IMR-90 (cell line): ENCODE results near the gene ST6GALNAC3. TPM values are rescaled to one million over a fixed set of nuclear protein-coding genes. Genes with fewer than 3 reads are reported as not detected.

Experiments used
- ATAC-seq: fragments of 200-7000 bp; cut with Tn5 transposase; 2 replicates; pipeline ENCODE4 v1.9.1; 2020; ENCODE audit warnings: low read depth, mild to moderate bottlenecking, moderate library complexity
- BruUV-seq: library from RNA; stranded (reverse); fragments of 400-500 nt; replicated peaks from 2 replicates; lab custom pipeline; 2021; lab: Mats Ljungman, UMichigan
- CTCF ChIA-PET: fragments of 300-600 bp; formaldehyde crosslinking; extraction: SDS; loops from one replicate; lab custom pipeline; 2021; ENCODE audit warnings: antibody characterized with exemption; lab: Yijun Ruan, JAX
- POLR2A ChIA-PET: fragments of 300-600 bp; sonication (Branson Sonifier 250); formaldehyde crosslinking; loops from one replicate; lab custom pipeline; 2022; ENCODE audit warnings: antibody characterized with exemption; ENCODE audit not compliant: unreplicated experiment; lab: Charles Lee
- DNase-seq: peaks from one replicate; pipeline ENCODE4 v3.0.0; 2013
- H2AFZ ChIP-seq: replicated peaks from 2 replicates; pipeline ENCODE3; 2013; ENCODE audit warnings: low read length, mild to moderate bottlenecking; ENCODE audit not compliant: poor library complexity
- H2AK5ac ChIP-seq: 2 replicates; pipeline ENCODE4 v1.6.1; 2013; ENCODE audit warnings: low read depth, low read length, inconsistent platforms
- H2AK9ac ChIP-seq: replicated peaks from 2 replicates; pipeline ENCODE3; 2013; ENCODE audit warnings: mild to moderate bottlenecking, low read depth, low read length, moderate library complexity; ENCODE audit not compliant: poor library complexity
- H2BK120ac ChIP-seq: 2 replicates; pipeline ENCODE4 v1.6.1; 2013; ENCODE audit warnings: low read depth, low read length, inconsistent platforms
- H2BK15ac ChIP-seq: 3 replicates; pipeline ENCODE4 v1.6.1; 2013; ENCODE audit warnings: low read depth, low read length, inconsistent platforms
- H2BK20ac ChIP-seq: 2 replicates; pipeline ENCODE4 v1.6.1; 2013; ENCODE audit warnings: low read depth, mild to moderate bottlenecking, inconsistent platforms, low read length, moderate library complexity
- H2BK5ac ChIP-seq: 2 replicates; pipeline ENCODE4 v1.6.1; 2013; ENCODE audit warnings: mild to moderate bottlenecking, low read depth, low read length, inconsistent platforms; ENCODE audit not compliant: poor library complexity, severe bottlenecking
- H3K14ac ChIP-seq: replicated peaks from 2 replicates; pipeline ENCODE4 v1.6.1; 2013; ENCODE audit warnings: low read depth, low read length, inconsistent platforms
- H3K18ac ChIP-seq: 2 replicates; pipeline ENCODE4 v1.6.1; 2013; ENCODE audit warnings: low read depth, low read length, control low read depth
- H3K23ac ChIP-seq: 2 replicates; pipeline ENCODE4 v1.6.1; 2013; ENCODE audit warnings: low read depth, low read length, inconsistent platforms
- H3K27ac ChIP-seq: 2 replicates; pipeline ENCODE4 v1.5.1; 2013; ENCODE audit warnings: mild to moderate bottlenecking, control low read depth, low read length; ENCODE audit not compliant: insufficient read depth
- H3K27me3 ChIP-seq: 2 replicates; pipeline ENCODE4 v1.6.1; 2013; ENCODE audit warnings: low read length; ENCODE audit not compliant: control insufficient read depth, insufficient read depth
- H3K36me3 ChIP-seq: 2 replicates; pipeline ENCODE4 v1.6.1; 2013; ENCODE audit warnings: low read length, mixed read lengths; ENCODE audit not compliant: control insufficient read depth, insufficient read depth
- H3K4ac ChIP-seq: 2 replicates; pipeline ENCODE4 v1.6.1; 2013; ENCODE audit warnings: low read depth, low read length, inconsistent platforms
- H3K4me1 ChIP-seq: 2 replicates; pipeline ENCODE4 v1.6.1; 2013; ENCODE audit warnings: low read length, mixed read lengths; ENCODE audit not compliant: control insufficient read depth, insufficient read depth
- H3K4me2 ChIP-seq: 2 replicates; pipeline ENCODE4 v1.6.1; 2013; ENCODE audit warnings: low read depth, mild to moderate bottlenecking, control low read depth, low read length, moderate library complexity
- H3K4me3 ChIP-seq: 2 replicates; pipeline ENCODE4 v1.5.1; 2013; ENCODE audit warnings: low read depth, mild to moderate bottlenecking, control low read depth, low read length, moderate library complexity; ENCODE audit not compliant: insufficient read depth
- H3K56ac ChIP-seq: 2 replicates; pipeline ENCODE4 v1.6.1; 2013; ENCODE audit warnings: low read length, inconsistent platforms; ENCODE audit not compliant: insufficient read depth; ENCODE audit errors: extremely low read depth
- H3K79me1 ChIP-seq, 2 experiments: 2 replicates each; pipeline ENCODE4 v1.6.1; 2013; ENCODE audit warnings: low read length in 2 of 2, inconsistent platforms in 1 of 2, low read depth in 1 of 2
- H3K9ac ChIP-seq: 2 replicates; pipeline ENCODE4 v1.6.1; 2013; ENCODE audit warnings: low read depth, low read length, control low read depth
- H3K9me1 ChIP-seq: 2 replicates; pipeline ENCODE4 v1.6.1; 2013; ENCODE audit warnings: low read length, inconsistent platforms; ENCODE audit not compliant: insufficient read depth
- H3K9me3 ChIP-seq: 2 replicates; pipeline ENCODE4 v1.6.1; 2013; ENCODE audit warnings: low read length; ENCODE audit not compliant: control insufficient read depth, insufficient read depth
- H4K20me1 ChIP-seq: 2 replicates; pipeline ENCODE4 v1.6.1; 2013; ENCODE audit warnings: low read length, inconsistent platforms; ENCODE audit not compliant: insufficient read depth
- H4K5ac ChIP-seq: 2 replicates; pipeline ENCODE4 v1.6.1; 2013; ENCODE audit warnings: mild to moderate bottlenecking, low read depth, low read length, control low read depth
- H4K8ac ChIP-seq, 2 experiments: 2 replicates each; pipeline ENCODE4 v1.6.1; 2013; ENCODE audit warnings: low read depth in 2 of 2, low read length in 2 of 2, control low read depth in 1 of 2, inconsistent platforms in 1 of 2
- H4K91ac ChIP-seq: 2 replicates; pipeline ENCODE4 v1.6.1; 2013; ENCODE audit warnings: low read depth, low read length, inconsistent platforms; ENCODE audit not compliant: insufficient read depth
- BHLHE40 ChIP-seq: fragments of 150-350 bp; IDR thresholded peaks from 2 replicates; pipeline ENCODE4 v1.6.1; 2016; ENCODE audit warnings: mild to moderate bottlenecking, low read depth, low read length
- CEBPB ChIP-seq: IDR thresholded peaks from 2 replicates; pipeline ENCODE4 v1.6.1; 2012; ENCODE audit warnings: low read depth, low read length, improper control_type of control experiment
- CHD1 ChIP-seq: IDR thresholded peaks from 2 replicates; pipeline ENCODE4 v1.6.1; 2012; ENCODE audit warnings: low read depth, low read length, improper control_type of control experiment
- ELK1 ChIP-seq: fragments of 150-350 bp; IDR thresholded peaks from 2 replicates; pipeline ENCODE4 v1.6.1; 2016; ENCODE audit warnings: low read depth, mild to moderate bottlenecking, low read length, moderate library complexity, borderline replicate concordance
- FOS ChIP-seq: fragments of 150-350 bp; IDR thresholded peaks from 2 replicates; pipeline ENCODE4 v1.6.1; 2016; ENCODE audit warnings: low read depth, low read length
- MAFK ChIP-seq: IDR thresholded peaks from 2 replicates; pipeline ENCODE4 v1.6.1; 2012; ENCODE audit warnings: low read depth, low read length, improper control_type of control experiment
- MAZ ChIP-seq: IDR thresholded peaks from 2 replicates; pipeline ENCODE4 v1.6.1; 2012; ENCODE audit warnings: low read depth, mild to moderate bottlenecking, low read length, improper control_type of control experiment, moderate library complexity, borderline replicate concordance
- MXI1 ChIP-seq: IDR thresholded peaks from 2 replicates; pipeline ENCODE4 v1.6.1; 2012; ENCODE audit warnings: low read depth, mild to moderate bottlenecking, low read length, moderate library complexity, borderline replicate concordance
- NFE2L2 ChIP-seq: fragments of 150-350 bp; IDR thresholded peaks from 2 replicates; pipeline ENCODE4 v1.6.1; 2016; ENCODE audit warnings: low read depth, mild to moderate bottlenecking, low read length
- POLR2A ChIP-seq: IDR thresholded peaks from 2 replicates; pipeline ENCODE4 v1.6.1; 2012; ENCODE audit warnings: mild to moderate bottlenecking, low read depth, low read length
- RAD21 ChIP-seq: IDR thresholded peaks from 2 replicates; pipeline ENCODE4 v1.6.1; 2012; ENCODE audit warnings: low read length, improper control_type of control experiment
- RCOR1 ChIP-seq: IDR thresholded peaks from 2 replicates; pipeline ENCODE4 v1.6.1; 2012; ENCODE audit warnings: mild to moderate bottlenecking, low read length, improper control_type of control experiment; ENCODE audit not compliant: insufficient replicate concordance
- RFX5 ChIP-seq: IDR thresholded peaks from 2 replicates; pipeline ENCODE4 v1.8.0; 2012; ENCODE audit warnings: low read depth, mild to moderate bottlenecking, low read length, moderate library complexity
- SMC3 ChIP-seq: fragments of 150-350 bp; IDR thresholded peaks from 2 replicates; pipeline ENCODE4 v1.6.1; 2016; ENCODE audit warnings: low read depth, mild to moderate bottlenecking, antibody characterized with exemption, low read length, moderate library complexity
- USF2 ChIP-seq: fragments of 150-350 bp; IDR thresholded peaks from 2 replicates; pipeline ENCODE4 v1.6.1; 2017; ENCODE audit warnings: mild to moderate bottlenecking, antibody characterized with exemption, low read length, low read depth
- WGBS, 2 experiments: methylation state at CpG; one replicate each; pipeline versions ENCODE4 v1.1.5 to v1.1.7; 2013; ENCODE audit warnings: missing lambda C conversion rate in 2 of 2; ENCODE audit not compliant: insufficient read length in 1 of 2; ENCODE audit errors: extremely low coverage in 2 of 2; 5-methylcytosine and 5-hydroxymethylcytosine counted together
- dilution Hi-C: fragments of 300-500 bp; cut with HindIII; formaldehyde crosslinking; loops from one replicate; pipeline ENCODE4 v1.14.3; 2018; ENCODE audit warnings: low sequenced_read_pairs; ENCODE audit not compliant: unreplicated experiment
- in situ Hi-C: fragments of 300-500 bp; cut with MboI; formaldehyde crosslinking; loops from 3 replicates; pipeline ENCODE4 v1.14.3; 2019; ENCODE audit warnings: low sequenced_read_pairs, inconsistent platforms, mixed read lengths
- intact Hi-C: fragments of 100-400 bp; cut with micrococcal nuclease; formaldehyde crosslinking; loops from 2 replicates; pipeline ENCODE4 v1.10.0; 2022
- polyA plus RNA-seq, 3 experiments: library from polyadenylated mRNA; depleted of rRNA; stranded (reverse); fragments of >200 nt; gene quantifications; 2 replicates each; pipeline ENCODE4 v1.2.3, GENCODE V29; 2012; ENCODE audit warnings: low replicate concordance in 1 of 3
- total RNA-seq: library from RNA; depleted of rRNA; stranded (reverse); fragments of >200 nt; gene quantifications from 2 replicates; pipeline ENCODE4 v1.2.3, GENCODE V29; 2012
- TF ChIP-seq, protein P1 (sequence below): conservative IDR thresholded peaks from 2 replicates; pipeline ENCODE4 v1.5.1; 2012; ENCODE audit warnings: mild to moderate bottlenecking, low read depth, low read length, improper control_type of control experiment

ST6GALNAC3 gene
- total and polyA plus RNA-seq, 2 of the 4 experiments (the other 2 are of a cell fraction), result 0.65 to 1.3 TPM

- H2BK20ac ChIP-seq, result no peak overlapping the region
- H3K56ac ChIP-seq, result no peak overlapping the region
- H3K14ac ChIP-seq, result no peak overlapping the region
- H2AK5ac ChIP-seq, result no peak overlapping the region
- H4K20me1 ChIP-seq, result no peaks in the 10 kb centered on the region
- no peak overlapping the region for H3K4ac ChIP-seq
- ATAC-seq, result no peak
- intact Hi-C loops, result no loop called here
- H2AFZ ChIP-seq, result no peak overlapping the region
- H3K4me2 ChIP-seq, result no peak overlapping the region
- no CpG with 5 or more reads among the region's 2 CpGs for WGBS, 2 experiments
- H2BK15ac ChIP-seq, result no peak overlapping the region
- H3K9me3 ChIP-seq, result no peaks in the 10 kb centered on the region
- no peaks in the 10 kb centered on the region for H3K27me3 ChIP-seq
- H3K9ac ChIP-seq, result no peak overlapping the region
- no peaks in the 10 kb centered on the region for H3K36me3 ChIP-seq
- BruUV-seq, result no TSS peak
- dilution Hi-C loops, result no loop called here
- no peak overlapping the region for H4K8ac ChIP-seq
- H2AK9ac ChIP-seq, result no peak overlapping the region
- H2BK5ac ChIP-seq, result no peak overlapping the region
- ChIA-PET CTCF (no interaction called here), POLR2A (no interaction called here)
- TF ChIP-seq CEBPB (no peak), MXI1 (no peak), MAZ (no peak), ELK1 (no peak), BHLHE40 (no peak), POLR2A (no peak), FOS (no peak), USF2 (no peak), NFE2L2 (no peak), RFX5 (no peak), RAD21 (no peak), MAFK (no peak), CHD1 (no peak), SMC3 (no peak), RCOR1 (no peak)
- TF ChIP-seq, protein P1, sequence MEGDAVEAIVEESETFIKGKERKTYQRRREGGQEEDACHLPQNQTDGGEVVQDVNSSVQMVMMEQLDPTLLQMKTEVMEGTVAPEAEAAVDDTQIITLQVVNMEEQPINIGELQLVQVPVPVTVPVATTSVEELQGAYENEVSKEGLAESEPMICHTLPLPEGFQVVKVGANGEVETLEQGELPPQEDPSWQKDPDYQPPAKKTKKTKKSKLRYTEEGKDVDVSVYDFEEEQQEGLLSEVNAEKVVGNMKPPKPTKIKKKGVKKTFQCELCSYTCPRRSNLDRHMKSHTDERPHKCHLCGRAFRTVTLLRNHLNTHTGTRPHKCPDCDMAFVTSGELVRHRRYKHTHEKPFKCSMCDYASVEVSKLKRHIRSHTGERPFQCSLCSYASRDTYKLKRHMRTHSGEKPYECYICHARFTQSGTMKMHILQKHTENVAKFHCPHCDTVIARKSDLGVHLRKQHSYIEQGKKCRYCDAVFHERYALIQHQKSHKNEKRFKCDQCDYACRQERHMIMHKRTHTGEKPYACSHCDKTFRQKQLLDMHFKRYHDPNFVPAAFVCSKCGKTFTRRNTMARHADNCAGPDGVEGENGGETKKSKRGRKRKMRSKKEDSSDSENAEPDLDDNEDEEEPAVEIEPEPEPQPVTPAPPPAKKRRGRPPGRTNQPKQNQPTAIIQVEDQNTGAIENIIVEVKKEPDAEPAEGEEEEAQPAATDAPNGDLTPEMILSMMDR, result no peak
- no peaks in the 10 kb centered on the region for H3K79me1 ChIP-seq
- no peak for DNase-seq
- no peak overlapping the region for H3K27ac ChIP-seq
- no peaks in the 10 kb centered on the region for H3K9me1 ChIP-seq
- in situ Hi-C loops, result no loop called here
- H3K4me3 ChIP-seq, result no peak overlapping the region
- H2BK120ac ChIP-seq, result no peak overlapping the region
- H3K23ac ChIP-seq, result no peak overlapping the region
- H3K4me1 ChIP-seq, result no peaks in the 10 kb centered on the region
- no peak overlapping the region for H4K91ac ChIP-seq
- no peak overlapping the region for H3K18ac ChIP-seq
- H4K5ac ChIP-seq, result no peak overlapping the region
Observed at GRCh38 chr1:76395059-76395458, 320.5 kb downstream of the ST6GALNAC3 start.
